Erythroblast (primary cell): ENCODE results near the gene GLIS1.

Experiments used
- DNase-seq, 2 experiments: peaks; one replicate each; lab custom pipeline; 2025; lab: John Stamatoyannopoulos, UW
- GATA1 ChIP-seq: IDR thresholded peaks from 2 replicates; pipeline ENCODE4 v1.6.1; 2011; ENCODE audit warnings: low read depth, mild to moderate bottlenecking, control low read depth, low read length, moderate library complexity
- POLR2A ChIP-seq: IDR thresholded peaks from 2 replicates; pipeline ENCODE4 v1.6.1; 2011; ENCODE audit warnings: mild to moderate bottlenecking, low read length

Gene GLIS1

DNA sequence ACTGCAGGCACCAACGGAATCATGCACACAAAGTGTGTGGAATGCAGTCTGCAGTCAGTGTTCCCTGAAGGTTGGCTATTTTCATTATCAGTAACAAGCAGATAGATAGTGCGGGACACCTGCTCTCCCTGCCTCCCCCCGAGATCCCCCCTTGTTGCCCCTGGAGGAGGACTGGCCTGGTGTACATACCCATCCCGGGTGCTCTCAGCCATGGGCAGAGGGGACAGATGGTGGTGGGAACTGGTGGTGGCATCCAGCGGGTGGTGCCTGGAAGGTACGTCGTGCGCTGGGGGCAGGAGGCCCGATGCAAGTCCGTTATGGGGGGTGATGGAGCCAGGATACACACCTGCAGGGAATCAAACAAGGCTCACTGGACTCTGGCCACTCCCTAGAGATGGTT lies 224.5 kb downstream of the GLIS1 start:
- no peak for TF ChIP-seq POLR2A
- no peak for TF ChIP-seq GATA1
- DNase-seq = no peak

DNA sequence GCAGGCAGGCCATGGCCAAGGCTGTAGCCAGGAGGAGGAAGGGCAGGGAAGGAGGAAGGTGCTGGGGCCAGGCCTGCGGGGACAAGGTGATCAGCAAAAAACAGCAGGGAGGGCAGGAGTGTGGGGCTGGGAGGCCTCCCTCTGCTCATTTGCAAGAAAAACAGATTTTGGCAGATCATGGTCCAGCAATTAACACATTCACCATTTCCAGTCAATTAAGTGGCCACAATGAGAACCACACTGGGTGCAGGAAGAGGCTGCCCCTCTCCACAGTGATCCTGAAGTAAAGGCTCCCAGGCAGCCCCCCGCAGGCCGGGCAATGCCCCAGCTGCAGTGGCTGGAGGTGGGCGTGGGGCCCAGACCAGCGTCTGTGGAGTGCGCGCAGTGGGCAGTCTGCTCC lies 225.1 kb downstream of the GLIS1 start:
- TF ChIP-seq POLR2A (no peak), GATA1 (no peak)
- no peak for DNase-seq

DNA sequence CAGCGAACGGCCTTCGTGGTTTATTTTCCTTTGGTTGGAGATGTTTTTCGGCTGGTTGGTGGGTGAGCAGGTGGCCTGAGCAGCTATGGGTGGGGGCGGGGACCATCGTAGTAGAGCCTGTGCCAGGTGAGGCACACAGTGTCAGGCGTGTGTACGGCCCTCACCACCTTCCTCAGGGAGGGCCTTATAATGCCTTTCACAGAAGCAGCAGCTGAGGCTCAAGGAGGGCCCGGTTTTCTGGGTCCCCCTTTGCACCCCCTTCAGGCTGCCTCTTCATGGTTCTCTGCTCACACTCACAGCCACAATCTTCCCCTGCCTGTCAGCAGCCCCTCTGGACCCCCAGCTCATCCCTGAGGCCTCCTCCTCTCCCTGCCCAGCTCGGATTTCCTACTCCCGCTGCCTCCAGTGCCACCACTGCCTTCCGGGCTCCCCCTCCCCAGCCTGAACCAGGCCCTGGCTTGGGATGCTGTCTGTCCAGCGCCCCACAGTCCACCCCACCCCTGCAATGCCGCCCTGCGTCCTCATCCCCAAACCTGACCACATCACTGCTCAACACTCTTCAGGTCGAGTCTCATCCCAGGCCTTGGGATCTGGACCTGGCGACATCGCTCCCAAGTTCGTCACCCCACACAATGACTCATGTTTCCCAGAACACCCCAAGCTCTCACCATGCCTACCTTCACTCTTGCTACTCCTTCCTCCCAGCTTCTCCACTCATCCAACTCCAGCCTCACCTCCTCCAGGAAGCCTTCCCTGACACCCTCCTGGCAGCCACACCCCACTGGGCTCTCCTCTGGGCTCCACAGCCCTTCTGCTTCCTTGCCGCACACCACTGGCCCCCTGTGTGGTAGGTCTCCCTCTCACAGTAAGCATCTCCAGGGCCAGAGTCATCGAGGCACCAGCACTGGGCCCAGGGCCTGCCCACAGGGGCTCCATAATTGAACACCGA lies 225.9 kb downstream of the GLIS1 start:
- no peak for DNase-seq
- TF ChIP-seq POLR2A (no peak), GATA1 (no peak)

DNA sequence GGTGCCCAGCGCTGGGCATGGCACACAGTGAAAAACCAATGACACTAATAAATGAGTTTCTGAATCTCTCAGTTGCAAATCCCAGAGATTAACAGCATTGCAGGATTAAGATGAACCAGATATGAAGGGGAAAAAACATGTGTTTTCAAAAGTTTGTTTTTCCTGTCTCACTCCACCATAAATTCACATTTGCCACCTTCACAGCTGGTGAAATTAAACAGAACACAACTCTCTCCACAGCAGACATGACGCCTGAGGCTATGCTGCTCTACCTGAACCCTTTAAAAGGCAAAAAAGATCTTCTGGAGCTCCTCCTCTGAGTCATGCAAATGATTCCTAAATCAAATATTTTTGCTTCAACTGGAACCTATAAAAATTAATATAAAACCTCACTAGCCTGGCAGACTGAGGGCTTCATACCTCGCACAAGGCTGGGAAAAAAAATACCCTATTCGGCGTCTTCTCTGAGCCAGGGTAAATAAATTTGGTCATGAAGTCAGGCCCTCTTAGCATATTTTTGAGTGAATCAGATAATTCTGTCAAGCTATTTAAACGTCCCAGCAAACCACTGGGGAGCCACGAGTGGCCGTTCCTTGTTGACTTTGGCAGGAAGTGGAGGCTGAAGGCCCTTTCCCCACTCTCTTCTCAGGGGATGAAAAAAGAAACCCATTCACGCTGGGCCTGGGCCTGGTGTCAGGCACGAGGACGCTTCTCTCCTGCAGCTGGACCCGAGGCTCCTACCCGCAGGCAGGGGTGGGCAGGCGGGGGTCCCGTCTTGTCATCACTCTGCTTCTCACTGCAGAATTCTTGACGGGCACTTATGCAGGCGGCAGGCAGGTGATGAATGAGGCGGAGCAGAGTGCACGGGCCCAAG lies 226.8 kb downstream of the GLIS1 start:
- TF ChIP-seq GATA1 = no peak
- DNase-seq = no peak

DNA sequence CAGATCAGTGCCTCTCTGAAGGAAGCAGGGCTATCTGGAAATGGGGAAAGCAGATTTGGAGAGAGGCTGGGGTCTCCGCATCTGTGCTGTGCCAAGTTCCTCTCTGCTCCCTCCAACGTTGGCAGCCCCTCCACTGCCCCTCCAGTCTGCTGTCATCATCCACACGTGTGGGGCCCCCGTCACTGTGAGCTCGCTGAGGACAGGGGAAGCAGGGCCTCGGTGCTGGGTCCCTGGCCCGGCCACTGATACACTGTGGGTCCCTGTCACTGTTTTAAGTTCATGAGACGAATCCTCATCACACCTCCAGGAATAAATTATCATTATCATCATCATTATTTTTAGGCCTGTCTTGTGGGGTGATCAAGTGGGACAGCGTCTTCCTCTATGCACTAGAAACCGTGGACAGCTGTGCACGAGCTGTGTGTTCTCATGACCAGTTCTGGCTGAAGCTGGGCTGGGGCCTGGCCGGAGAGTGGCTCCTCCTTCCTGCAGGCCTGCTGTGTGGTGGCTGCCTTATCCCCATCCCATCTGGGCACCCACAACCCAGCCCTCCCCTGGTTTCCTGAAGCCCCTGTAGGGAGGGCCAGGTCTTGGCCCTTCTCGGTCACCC lies 227.5 kb downstream of the GLIS1 start:
- no peak for DNase-seq
- no peak for TF ChIP-seq POLR2A
- no peak for TF ChIP-seq GATA1

DNA sequence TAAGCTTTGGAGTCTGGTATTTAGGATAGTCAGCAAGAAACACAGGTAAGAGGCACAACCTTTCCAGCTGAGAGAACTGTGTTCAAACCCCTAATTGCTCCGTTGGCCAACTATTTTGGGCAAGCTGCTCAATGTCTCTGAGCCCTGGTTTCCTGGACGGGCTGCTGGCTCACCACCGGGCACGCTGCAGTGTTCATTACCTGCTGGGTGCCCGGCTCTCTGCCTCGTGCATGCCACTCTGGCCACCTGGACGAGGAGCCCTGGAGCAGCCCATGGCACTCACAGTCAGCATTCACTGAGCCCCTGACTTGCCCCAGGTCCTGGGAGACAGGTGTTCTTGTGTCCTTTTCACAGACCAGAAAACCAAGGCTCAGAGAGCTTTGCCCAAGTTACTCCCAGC lies 228.7 kb downstream of the GLIS1 start:
- TF ChIP-seq GATA1 = no peak
- no peak for TF ChIP-seq POLR2A
- DNase-seq = no peak

DNA sequence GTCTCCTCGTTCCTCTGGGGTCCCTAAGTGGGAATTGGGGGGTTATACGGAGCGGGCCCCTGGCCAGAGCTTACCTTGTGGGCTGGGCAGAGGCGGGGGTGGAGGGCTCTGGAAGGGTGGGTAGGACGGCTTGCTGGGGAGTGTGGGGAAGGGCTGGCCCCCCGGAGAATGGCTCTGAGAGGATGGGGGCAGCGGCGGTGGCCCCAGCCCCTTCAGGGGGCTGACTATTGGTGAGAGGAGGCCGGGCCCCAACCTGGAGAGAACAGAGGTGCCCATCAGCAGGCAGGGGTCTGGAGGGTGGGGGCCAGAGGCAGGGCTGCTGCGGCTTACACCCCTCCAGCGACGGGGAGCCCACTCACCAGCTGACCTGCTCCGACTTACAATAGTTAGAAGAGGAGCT lies 229.2 kb downstream of the GLIS1 start:
- TF ChIP-seq GATA1 (no peak), POLR2A (no peak)
- no peak for DNase-seq

DNA sequence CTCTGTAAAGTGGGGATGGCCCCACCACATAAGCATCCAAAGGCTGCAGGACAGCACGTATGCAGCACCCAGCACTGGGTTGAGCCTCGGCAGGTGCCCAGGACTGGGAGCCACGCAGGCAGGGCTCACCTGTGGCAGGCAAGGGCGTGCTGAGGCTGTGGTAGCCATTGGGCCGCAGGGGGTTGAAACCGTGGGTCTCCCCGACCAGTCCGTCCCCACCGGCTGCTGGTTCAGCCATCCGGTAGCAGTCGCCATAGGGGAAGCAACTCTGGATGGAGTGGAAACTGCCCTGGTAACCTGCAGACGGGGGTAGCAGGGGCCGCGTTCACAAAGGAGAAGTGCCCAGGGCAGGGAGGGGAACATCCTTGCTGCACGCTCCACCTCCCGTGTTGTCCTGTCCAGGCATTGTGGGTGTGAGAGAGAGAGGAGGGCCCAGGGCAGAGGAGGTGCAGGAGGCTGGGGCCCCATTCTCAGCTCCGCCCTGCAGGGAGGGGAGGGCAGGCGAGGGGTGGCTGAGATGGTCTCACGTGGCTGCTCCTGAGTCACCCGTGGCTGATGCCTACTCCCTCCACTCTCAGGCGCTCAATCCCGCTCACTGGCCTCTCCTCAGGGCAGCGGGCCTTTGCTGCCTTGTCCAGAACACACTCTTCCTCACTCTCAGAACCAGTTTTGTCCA lies 229.8 kb downstream of the GLIS1 start:
- DNase-seq = peak in 1 of 2 experiments; percentile 15
- TF ChIP-seq GATA1 = no peak
- no peak for TF ChIP-seq POLR2A

DNA sequence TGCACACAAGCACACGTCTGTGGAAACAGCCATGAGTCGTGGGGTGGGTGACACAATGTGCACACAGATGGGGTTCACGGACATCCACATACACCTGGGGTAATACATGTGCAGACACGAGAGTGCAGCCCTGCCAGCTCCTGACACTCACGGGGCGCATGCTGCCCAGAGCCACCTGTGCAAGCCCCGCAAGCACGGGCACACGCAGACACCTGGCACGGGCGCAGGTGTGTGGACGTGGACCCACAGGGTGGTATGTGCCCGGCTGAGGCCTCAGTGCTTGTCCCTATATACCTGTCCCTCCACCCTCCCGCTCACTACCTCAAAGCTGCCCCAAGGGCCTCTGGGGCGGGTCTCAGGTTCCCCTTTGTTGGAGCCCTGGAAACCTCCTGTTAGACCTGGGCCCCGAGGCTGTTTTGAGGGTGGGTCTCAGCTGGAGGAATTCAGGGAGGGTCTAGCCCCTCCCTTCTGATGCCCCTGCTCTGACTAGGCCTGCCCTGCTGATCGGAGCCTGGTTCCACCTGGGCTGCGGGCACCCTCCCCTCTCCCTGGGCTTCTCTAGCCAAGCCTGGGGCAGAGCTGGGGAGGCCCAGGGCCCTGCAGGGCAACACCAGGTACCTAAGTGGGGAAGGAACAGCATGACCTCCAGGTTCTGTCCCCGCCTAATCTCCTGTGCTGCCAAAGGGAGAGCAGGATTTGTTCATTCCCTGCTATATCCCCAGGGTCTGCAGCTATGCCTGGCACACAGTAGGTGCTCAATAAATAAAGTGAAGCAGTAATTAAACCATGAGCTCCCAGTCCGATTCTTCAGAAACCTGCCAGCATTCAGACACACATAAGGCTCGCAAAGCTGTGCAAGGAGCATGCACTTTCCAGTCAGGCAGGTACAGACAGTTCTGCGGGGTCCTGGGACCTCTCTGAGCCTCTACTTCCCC lies 230.6 kb downstream of the GLIS1 start:
- DNase-seq = no peak
- TF ChIP-seq POLR2A (no peak), GATA1 (no peak)

DNA sequence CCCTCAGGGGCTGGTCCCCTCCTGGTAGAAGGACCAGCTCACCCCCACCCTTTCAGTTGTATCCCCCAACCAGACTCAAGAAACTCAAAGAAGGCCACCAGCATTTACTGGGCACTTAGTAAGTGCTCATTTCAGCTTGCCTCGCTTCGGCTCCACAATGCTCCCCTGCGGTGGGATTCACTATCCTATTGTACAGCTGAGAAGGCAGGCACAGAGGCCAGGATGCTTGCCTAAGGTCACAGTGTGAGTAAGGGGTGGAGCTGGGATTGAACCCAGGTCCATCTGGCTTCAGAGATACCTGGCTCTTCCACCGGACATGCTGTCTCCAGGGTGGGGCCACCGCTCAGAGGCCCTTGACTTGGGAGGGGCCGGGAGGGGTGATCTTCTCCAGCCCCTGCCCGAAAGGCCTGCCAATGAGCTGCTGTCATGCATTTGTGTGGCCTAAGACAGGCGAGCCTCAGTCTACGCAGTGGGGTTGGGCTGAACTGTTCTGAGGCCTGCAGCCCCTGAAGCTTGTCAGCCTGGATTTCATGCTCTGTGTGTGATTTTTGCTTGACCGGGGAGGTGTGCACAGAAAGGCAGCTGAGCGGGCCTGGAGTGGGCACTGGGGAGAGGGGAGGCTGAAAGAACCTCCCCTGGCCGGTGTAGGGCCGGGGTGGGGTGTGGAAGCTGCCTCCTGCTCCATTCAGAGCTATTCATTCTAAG lies 231.7 kb downstream of the GLIS1 start:
- TF ChIP-seq POLR2A (no peak), GATA1 (no peak)
- no peak for DNase-seq

DNA sequence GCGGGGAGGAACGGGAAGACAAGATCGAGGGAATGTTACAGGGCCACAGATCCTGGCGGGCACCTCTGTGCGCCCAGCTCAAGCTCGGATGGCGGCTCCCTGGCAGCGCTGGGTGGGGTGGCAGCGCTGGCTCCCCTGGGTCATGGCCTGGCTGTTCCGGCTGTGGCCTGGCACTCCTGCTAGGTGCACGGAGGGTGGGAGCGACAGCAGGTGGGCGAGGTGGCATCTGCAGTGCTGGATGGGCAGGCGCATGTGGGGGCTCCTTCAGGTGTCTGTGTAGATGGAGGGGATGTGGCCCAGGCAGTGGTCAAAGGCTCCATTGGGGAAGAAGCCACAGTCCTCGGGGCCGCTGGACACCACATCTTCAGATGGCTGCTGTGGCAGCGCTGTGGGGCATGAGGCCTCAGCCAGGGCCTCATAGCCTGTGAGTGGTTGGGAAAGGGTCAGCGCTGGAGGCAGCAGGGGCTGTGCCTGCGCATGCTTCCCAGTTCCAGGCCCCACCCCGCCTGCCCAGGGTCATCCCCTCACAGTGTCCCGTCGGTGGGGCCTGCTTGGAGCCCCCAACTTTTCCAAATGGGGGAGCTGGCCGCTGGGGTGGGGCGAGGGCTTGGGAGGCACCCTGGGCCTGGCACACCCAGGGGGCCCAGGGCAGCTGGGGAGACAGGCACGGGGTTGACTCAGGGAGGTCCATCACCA lies 232.5 kb downstream of the GLIS1 start:
- DNase-seq = no peak
- TF ChIP-seq GATA1 (no peak), POLR2A (no peak)

DNA sequence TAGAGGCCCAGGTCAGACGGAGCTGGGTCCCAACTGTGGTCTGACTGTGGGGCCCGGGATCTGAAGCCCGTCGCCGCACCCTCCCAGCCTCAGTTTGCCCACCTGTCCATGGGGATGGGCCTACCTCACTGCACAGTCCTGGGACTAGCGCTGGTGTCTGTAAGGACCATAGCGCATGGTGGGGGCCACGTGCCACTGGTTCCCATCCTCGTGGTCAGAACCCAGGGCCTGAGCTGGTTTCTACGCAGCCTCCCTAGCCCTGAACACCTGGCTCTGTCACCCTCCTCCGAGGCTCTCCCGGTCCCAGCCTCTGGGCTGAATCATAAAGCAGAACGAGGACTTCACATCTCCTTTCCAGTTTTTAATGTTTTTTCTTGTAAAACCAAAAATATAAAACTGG lies 233.1 kb downstream of the GLIS1 start:
- no peak for TF ChIP-seq POLR2A
- TF ChIP-seq GATA1 = no peak
- no peak for DNase-seq
